ENCODE measurements around the gene ABLIM1. TPM values are rescaled to one million over a fixed set of nuclear protein-coding genes. Genes with fewer than 3 reads are reported as not detected.

Gene ABLIM1
- total RNA-seq, 1 donor from 2014 or later, result 473 TPM

DNA sequence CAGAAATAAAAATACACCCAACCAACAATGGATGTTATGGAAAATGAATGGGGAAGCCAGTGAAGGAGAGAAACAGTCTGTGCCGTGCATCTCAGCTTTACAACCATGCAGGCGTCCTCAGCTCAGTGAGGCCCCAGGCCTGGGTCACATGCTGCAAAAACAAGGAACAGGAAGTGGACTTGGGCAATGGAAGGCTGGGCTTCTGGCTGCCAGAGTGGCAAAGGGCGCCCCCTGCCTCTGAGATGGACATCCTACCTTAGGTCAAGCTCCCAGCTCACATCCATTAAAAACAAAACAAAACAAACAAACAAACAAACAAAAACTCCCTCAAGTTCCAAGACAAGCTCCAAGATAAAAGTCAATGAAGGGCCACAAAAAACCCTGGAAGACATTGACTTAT lies 199.1 kb downstream of the ABLIM1 start:
- DNase-seq (ENCODE audit: low spot score), result no peak
- intact Hi-C loops (cut with DNase I), result loop anchor here (5.0 kb wide), 1 partner anchor 157 kb away; no protein-coding TSS in a partner anchor

DNA sequence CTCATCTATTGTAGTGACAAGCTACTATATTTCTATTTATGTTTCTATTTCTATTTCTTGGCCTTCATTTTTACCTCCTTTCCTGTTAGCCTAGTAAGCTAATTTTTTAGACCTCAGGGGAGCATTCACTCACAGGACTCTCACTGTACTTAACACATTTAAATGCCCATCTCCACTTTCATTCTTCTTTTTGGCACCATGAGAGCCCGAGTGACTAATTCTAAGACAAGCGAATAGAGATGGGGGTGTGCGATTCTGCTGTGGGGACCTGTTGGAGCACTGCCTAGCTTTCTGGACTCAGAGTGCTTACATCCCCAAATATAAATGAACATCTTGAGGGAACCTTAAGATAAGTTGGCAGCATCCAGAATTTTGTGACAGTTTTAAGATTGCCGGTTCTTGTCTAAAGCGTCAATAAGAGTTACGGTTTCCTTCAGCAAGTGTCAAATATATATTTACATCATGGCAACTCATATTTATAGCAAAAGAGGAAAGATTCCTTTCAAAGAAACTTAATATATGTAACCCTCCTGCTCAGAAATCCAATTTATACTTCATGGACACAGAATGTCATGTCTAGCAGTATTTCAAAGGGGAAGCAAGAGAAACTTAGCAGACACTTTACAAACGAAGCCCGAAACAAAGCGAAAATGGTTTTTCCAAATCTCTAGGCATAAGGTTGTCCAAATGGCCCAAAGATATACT lies 199.7 kb downstream of the ABLIM1 start:
- intact Hi-C loops (cut with DNase I), result loop anchor here (5.0 kb wide), 1 partner anchor 156 kb away; no protein-coding TSS in a partner anchor

DNA sequence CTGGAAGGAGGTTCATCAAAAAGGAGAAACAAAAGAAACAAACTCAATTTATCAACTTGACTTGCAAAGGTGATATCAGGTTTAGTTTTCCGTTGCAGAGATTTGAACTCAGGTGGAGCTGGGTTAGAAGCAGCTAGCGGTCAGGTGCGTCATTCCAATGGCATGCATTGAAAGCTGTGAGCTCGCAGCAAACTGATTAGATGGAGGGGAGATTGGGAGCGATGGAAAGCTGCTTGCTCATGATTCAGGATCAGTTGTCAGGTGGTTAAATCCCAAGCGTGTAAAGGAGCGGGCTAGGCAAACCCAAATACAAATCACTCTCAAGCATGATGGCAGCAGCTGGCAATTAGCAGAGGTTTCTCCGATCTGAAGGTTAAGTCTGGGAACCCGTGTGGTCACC lies 204.5 kb downstream of the ABLIM1 start:
- DNase-seq (ENCODE audit: low spot score), result no peak
- intact Hi-C loops (cut with DNase I), result no loop called here

More for the DNA sequence above, 199.7 kb downstream of the ABLIM1 start:
- no peak for DNase-seq (ENCODE audit: low spot score)

DNA sequence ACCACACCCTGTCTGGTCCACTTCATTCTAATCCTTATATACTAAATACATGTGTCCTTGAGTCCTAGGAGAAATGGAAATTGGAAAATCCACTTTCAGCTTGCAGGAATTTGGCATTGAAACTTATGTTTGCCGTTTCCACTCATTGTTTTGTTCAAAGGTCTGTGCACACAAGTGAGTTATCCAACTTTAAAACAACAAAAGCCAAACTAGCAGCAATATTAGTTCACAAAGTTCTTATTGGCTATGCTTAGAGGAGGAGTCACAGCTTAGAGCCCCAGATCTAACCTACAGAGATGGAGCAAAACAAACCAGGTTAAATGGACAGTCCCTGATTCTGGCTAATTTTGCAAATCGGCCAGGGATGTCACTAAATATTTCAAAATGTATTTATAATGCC lies 209.2 kb downstream of the ABLIM1 start:
- DNase-seq (ENCODE audit: low spot score), result no peak
- intact Hi-C loops (cut with DNase I), result no loop called here

DNA sequence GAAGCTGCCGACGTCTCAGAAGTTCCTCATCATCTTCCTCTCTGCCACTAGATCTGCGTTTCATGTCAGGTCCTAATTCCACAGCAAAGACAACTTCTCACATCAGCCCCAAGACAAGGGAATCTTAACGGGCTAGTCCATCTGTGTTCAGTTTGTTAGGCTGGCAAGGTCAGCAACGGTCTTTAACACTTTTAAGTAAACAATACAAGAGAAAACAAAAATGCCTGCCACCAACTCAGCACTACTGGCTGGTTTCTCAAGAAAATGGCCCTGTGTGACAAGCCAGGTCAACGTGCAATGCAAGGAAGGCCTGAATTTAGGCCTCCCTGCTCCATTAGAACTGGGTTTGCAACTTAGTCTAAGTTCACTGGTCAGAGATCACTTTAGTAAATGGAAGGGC lies 212.7 kb downstream of the ABLIM1 start:
- intact Hi-C loops (cut with DNase I), result no loop called here
- DNase-seq (ENCODE audit: low spot score), result no peak

DNA sequence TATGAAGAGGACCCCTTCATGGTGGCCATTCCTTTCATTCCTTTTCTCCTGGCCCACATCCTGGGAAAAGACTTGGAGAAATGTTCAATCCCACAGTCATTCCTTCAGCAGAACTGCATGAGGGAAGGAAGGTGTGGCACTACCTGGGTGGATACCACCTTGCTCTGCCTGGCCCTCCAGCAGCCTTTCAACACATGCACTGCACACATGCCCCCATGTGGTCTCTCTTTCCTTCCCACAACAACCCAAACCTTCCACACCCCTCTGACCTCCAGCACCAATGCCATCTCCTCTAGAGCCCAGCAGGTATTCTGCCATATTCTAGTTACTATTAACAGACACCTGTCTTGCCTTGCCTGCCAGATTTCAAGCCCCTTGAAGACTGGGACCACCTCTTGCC lies 213.3 kb downstream of the ABLIM1 start:
- intact Hi-C loops (cut with DNase I), result no loop called here
- no peak for DNase-seq (ENCODE audit: low spot score)

DNA sequence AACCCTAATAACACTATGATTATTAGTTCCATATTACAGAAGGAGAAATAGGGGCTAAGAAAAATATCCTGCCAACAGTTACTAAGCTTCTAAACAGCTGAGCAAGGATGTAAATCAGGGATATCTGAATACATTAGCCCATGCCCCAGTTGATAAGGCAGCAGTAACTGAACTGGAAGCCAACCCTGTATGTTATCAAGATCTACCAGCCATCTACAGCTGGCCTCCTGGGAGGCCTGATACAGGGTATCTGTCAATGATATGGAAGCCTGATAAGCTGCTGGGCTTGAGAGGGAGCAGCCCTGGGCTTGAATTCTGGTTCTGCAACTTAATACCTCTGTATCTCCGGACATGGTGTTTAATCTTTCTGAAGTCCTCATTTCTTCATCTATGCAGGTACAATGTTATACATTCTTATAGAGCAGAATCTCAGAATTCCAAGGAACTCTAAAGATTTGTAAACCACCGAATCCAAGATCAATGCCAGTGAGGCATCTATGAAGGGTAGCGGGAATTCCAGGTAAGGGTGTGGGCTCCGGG lies 215.9 kb downstream of the ABLIM1 start:
- DNase-seq (ENCODE audit: low spot score), result no peak
- intact Hi-C loops (cut with DNase I), result no loop called here

DNA sequence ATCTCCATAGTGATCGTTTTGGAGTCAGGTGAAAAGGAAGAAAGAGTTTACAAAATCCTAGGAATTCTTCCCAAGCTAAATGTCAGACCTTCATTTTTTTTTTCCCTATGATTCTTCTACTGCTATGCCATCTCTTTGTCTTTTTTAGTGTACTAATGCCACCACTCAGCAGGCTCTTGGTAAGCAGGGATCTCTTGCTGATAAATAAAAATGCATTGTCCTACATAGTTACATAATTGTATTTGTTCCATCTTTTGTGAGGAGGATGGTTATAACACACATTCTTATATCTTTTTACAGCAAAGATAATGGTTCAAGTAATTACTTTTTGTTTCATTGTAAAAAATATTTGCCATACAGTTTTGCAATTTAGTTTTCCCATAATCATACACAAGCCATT lies 217.0 kb downstream of the ABLIM1 start:
- intact Hi-C loops (cut with DNase I), result no loop called here
- no peak for DNase-seq (ENCODE audit: low spot score)

DNA sequence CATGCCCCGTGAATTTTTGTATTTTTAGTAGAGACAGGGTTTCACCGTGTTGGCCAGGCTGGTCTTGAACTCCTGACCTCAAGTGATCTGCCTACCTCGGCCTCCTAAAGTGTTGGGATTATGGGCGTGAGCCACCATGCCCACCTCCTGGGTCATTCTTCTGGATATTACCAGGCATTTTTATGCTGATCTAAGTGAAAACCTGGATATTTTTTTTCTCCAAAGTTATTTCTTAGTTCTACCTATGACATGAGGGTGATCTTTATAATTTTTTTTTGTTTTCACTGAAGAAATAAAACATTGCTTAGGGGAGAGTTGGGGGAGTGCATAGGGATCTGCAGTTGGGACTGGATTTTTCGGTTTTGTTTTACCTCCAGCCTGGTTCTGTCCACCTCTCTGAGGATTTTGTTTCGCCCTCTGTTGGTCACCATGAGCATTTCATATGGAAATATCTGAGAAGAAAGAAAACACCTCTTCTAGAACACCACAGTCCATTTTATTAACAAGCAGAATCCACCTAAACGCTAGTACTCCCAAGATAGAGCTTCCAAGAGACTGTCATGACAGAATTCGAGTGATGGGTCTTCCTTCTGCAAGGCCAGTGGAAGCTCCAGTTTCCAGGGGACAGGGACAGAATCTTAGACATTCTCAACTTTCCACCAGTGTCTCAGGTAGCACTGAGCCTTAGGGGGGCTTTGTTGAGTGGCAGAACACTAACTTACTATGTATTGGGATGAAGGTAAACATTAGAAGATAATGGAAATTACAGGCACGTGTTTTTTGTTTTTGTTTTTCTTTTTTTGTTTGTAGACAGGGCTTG lies 220.4 kb downstream of the ABLIM1 start:
- intact Hi-C loops (cut with DNase I), result loop anchor here (5.0 kb wide), 1 partner anchor 135 kb away; no protein-coding TSS in a partner anchor
- DNase-seq (ENCODE audit: low spot score), result no peak

DNA sequence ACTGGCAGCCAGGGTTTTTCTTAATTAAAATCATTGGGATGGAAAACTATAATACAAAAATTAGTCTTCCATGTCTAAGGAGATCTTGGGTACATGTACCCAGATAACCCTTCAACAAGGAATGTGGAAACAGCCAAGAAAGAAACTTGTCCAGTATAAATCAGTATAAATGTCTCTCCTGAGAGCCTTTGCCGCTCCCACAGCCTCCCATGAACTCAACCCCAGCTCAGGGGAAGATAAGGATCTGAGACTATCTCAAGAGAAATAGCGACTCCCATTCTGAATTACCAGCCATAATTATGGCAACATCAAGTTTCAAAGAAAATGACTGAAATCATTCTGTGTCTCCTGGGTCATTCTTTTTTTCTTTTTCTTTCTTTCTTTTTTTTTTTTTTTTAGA lies 221.1 kb downstream of the ABLIM1 start:
- DNase-seq (ENCODE audit: low spot score), result no peak
- intact Hi-C loops (cut with DNase I), result loop anchor here (5.0 kb wide), 1 partner anchor 135 kb away; no protein-coding TSS in a partner anchor

DNA sequence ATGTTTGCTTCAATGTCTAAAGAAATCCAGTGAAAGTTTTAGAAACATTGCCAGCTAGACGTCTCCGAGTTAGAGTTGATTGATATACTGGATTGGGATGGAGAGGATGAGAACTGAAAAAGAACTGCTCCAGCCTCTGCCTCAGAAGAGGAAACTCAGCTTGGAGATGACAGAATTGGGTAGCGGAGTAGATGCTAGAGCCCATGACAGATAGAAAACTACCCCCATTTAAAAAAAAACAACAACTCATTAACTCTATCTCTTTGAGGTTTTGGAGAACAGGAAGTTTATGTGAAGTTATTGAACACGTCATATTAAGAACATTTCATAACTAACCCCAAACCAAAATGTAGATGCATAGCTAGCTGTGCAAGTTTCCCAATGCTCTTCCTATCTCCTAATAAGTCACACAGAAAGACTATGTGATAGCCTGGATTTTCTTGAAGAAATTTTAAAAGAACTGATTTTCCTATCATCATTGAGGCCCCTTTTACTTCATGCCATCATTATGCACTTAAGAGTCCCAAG lies 225.4 kb downstream of the ABLIM1 start:
- no peak for DNase-seq (ENCODE audit: low spot score)
- intact Hi-C loops (cut with DNase I), result no loop called here

DNA sequence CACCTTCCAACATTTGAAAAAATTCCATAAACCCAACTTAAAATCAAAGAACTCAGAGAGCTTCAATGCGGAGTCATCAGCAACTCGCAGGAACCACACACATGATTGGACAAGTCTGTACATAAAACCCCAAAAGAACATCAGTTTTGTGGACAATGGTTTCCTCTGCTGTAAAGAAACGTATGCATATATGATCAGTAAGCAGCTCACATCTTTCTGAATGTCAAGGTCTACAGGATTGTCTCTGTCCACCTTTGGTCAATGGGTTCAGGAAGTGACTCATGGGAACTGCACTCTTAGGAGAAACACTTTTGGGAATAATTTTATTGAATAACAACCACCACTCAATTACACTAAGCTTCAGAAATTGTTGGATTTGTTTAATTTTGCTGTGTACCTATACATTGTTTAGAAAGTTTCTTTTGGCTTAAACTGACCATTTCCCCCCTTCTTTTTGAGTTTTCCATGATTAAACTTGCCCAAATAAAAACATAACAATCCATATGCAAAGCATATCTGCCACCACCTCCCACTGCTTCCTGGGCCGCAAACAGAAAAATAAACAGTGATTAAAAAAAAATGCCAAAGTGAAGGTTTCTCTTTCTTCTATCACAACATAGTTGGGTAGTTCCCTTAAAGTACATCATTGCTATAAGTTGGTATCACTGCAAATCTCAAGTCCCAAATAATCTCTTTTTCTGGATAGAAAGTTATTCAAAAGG lies 226.5 kb downstream of the ABLIM1 start:
- no peak for DNase-seq (ENCODE audit: low spot score)
- intact Hi-C loops (cut with DNase I), result no loop called here

DNA sequence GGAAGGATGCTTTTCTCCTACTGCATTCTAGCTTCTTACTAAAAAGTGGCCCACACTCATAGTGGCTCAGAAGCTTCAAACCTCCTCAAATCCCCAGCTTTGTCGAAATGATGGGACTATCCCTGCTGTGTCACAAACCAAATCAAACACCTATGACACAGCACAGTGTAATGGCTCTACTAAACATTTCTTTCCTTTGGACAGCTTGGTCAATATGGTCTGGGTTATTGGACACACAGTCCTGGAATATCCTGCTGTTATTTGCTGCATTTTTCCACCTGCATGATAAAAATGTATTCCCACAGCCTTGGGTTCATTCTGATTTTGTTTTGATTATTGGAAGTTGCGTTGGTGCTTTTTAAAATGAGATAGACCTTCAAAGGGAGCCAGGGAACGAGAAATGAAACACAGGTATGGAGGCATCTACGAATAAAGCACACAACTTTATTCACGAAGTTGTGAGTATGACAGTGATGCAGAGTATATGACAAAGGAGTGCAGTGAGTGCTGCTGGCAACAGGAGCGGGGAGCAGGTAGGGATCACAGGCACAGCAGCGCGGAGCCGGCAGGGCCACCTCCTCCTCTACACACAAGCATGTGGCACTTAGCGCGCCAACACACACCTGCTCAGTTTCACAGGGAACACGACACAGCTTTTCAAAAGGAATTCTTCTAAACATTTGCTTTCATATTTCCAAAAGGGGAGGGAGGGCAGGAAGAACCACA lies 227.2 kb downstream of the ABLIM1 start:
- DNase-seq (ENCODE audit: low spot score), result no peak
- intact Hi-C loops (cut with DNase I), result no loop called here

DNA sequence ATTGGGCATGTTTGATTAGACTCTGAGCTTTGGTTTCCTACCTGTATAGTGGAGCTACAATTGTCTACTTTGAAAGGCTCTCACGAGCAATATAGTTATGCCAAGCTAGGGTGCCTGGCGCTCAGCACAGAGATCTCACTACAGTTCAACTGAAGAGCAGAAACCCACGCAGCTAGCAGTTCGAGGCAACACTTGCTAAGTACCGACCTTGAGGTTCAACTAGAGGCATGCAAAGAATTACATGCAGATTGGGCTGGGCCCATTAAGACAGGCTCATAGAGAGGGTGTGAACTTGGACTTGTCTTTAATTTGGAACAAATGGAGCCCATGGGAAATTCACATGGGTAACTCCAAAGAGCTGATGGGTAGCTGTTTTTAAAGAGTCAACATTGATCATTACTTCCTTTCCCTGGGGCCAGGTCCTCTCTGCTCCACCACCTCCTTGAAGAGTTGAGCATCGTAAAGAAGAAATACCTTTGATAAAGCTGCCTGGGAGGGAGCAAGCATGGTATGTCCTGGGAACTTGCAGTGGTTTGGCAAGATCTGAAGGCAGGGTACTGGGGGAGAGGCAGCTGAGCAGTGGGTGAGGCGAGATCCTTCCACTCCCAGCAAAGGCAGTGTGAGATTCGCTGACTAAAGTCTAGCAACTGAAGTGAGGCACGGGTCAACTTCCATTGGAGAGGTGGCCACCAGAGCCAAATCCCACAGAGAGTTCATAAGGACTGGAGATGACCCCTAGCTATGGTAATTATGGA lies 228.3 kb downstream of the ABLIM1 start:
- no peak for DNase-seq (ENCODE audit: low spot score)
- intact Hi-C loops (cut with DNase I), result no loop called here

DNA sequence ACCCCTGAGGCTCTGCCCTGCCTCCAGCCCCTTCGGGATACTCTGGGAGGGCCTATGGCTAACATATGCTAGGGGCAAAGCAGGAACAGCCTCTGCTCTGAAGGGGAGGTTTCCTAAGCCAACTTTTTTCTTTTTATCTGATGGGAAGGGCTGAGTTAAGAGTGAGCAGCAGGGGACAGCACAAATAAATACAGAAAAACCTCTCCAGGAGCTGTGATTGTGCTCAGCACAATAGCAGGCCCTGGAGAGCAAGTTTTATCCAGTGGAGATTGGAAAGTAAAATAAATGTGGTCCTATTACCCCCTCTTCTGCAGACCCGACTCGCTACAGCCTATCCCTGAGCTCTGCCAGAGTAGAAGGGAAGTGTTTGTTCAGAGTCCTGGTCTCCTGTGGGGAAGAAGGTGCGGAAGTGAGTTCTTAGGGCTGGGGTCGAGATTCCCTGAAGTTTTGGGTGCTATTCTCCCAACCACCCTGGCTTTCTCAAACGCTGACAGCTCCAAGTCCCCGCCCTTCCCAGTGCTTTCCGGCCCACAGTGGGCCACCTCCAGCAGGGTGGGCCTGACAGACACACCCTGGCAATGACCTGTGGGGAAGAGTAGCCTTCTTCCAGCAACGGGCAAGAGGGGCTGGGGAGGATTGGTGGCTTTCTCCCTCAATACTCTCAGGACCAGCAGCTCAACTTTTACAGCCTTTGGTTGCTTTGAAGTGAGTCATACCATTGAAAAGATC lies 230.8 kb downstream of the ABLIM1 start:
- intact Hi-C loops (cut with DNase I), result no loop called here
- DNase-seq (ENCODE audit: low spot score), result no peak

DNA sequence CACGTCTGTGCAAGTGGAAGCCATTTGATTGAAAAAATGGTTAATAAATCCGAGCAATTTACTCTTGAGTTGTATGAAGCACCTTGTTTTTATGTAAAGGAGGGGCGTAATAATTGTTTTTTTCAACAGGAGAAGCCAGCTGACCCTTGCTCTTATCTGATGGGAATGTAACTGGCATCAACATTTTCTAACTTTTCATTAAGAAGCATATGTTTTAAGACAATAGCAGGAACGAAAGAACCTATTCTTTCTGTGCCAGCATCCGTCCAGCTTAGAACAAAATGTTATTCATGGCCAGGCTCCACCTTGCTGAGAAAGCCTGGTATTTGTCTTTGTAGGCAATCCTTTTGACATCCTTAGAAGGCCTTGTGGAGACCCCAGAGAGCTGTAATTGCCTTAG lies 231.6 kb downstream of the ABLIM1 start:
- DNase-seq (ENCODE audit: low spot score), result no peak
- intact Hi-C loops (cut with DNase I), result no loop called here

DNA sequence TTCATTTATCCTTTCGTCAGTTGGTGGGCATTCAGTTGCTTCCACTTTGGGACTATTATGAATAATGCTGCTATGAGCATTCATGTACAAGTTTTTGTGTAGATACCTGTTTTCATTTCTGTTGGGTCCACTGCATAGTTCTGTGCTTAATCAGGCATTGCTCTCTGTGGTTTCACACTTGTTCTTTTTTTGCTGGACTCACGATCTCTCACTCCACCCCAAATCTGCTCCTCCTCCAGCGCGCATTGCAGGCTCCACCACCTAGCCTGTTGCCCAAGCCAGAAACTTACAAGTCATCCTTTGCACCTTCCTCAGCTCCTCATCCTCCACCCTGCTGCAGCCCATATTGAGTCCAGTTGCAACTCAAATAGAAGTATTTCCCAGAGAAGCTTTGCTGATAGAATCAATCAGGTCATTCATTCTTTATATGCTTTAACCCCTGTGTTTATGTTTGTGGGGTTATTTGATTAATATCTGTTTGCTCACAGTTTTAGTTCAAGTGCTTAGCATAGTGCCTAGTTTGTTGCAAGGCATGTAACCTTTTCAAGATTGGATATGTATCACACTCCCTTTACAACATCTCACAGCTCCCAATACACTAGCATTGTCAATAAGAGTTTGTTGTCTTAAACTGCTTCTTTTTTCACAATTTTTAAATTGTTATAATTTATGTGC lies 237.1 kb downstream of the ABLIM1 start:
- no peak for DNase-seq (ENCODE audit: low spot score)
- intact Hi-C loops (cut with DNase I), result no loop called here

Measured in cardiac septum (tissue), 1 donor.